GM12873 (cell line): ENCODE measurements around the gene NPIPB8.
"Not testable (repeated sequence)": the region's sequence is repeated elsewhere in the genome, so short reads cannot be mapped to it uniquely, and the experiment has no call there.

Experiments used
- TF ChIP-seq, protein P1 (sequence below): IDR thresholded peaks from 2 replicates; pipeline ENCODE4 v1.5.1; 2012; ENCODE audit warnings: low read depth, mild to moderate bottlenecking, moderate library complexity, low read length, control low read depth; ENCODE audit not compliant: insufficient read depth; ENCODE audit errors: missing control alignments

NPIPB8 gene

DNA sequence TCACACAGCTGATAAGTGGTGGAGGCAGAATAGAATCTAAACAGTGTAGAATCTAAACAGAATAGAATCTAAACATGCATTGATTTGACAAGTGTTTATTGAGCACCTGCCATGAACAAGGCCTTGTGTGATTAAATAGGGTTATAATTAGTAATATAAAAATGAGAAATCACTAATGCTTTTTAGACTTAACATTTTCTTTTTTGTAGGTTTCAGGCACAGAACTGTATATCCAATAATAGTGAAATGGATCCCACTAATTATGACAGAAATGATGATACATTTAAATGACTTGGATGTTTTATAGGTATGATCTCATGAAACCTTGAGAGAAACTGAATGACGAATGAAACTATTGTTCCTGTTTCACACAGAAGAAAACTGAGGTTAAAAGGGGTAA is at the start of gene NPIPB8:
TSS of gene NPIPB8 (plus strand) at position 301 of the 400 bp plus-strand sequence. CDS start 296 bp downstream, outside the sequence.
- TF ChIP-seq, protein P1, sequence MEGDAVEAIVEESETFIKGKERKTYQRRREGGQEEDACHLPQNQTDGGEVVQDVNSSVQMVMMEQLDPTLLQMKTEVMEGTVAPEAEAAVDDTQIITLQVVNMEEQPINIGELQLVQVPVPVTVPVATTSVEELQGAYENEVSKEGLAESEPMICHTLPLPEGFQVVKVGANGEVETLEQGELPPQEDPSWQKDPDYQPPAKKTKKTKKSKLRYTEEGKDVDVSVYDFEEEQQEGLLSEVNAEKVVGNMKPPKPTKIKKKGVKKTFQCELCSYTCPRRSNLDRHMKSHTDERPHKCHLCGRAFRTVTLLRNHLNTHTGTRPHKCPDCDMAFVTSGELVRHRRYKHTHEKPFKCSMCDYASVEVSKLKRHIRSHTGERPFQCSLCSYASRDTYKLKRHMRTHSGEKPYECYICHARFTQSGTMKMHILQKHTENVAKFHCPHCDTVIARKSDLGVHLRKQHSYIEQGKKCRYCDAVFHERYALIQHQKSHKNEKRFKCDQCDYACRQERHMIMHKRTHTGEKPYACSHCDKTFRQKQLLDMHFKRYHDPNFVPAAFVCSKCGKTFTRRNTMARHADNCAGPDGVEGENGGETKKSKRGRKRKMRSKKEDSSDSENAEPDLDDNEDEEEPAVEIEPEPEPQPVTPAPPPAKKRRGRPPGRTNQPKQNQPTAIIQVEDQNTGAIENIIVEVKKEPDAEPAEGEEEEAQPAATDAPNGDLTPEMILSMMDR = not testable (repeated sequence)

DNA sequence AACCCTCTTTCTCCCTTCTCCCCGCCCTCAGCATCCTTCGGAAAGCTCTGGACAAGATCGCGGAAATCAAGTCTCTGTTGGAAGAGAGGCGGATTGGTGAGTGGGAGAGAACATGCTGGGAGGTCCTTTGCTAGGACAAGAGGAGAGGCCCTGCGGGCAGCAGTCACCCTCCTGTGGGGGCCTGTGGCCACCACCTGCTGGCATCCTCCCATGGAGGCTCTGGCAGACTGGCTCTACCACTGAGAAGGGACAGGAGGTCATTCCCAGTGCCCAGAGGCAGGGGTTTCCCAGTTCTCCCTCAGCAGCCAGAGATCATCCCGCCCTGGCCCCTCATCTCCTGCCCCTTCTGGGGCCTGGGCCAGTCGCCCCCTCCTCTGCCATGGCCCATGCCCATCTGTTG is 48.8 kb upstream of the NPIPB8 start:
- TF ChIP-seq, protein P1 = no peak

DNA sequence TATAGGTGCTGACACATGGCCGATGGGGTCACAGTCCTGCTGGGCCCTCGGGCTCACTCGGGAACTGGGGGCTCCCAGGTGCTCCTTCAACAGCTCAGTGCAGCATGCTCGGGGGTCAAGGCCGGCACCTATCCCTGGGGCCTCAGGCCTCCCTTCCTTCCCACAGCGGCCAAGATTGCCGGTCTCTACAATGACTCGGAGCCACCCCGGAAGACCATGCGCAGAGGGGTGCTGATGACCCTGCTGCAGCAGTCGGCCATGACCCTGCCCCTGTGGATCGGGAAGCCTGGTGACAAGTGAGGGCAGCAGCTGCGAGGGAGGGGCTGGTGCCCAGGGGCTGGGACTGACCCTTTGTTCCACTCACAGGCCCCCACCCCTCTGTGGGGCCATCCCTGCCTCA is 47.9 kb upstream of the NPIPB8 start:
- TF ChIP-seq, protein P1 = no peak

DNA sequence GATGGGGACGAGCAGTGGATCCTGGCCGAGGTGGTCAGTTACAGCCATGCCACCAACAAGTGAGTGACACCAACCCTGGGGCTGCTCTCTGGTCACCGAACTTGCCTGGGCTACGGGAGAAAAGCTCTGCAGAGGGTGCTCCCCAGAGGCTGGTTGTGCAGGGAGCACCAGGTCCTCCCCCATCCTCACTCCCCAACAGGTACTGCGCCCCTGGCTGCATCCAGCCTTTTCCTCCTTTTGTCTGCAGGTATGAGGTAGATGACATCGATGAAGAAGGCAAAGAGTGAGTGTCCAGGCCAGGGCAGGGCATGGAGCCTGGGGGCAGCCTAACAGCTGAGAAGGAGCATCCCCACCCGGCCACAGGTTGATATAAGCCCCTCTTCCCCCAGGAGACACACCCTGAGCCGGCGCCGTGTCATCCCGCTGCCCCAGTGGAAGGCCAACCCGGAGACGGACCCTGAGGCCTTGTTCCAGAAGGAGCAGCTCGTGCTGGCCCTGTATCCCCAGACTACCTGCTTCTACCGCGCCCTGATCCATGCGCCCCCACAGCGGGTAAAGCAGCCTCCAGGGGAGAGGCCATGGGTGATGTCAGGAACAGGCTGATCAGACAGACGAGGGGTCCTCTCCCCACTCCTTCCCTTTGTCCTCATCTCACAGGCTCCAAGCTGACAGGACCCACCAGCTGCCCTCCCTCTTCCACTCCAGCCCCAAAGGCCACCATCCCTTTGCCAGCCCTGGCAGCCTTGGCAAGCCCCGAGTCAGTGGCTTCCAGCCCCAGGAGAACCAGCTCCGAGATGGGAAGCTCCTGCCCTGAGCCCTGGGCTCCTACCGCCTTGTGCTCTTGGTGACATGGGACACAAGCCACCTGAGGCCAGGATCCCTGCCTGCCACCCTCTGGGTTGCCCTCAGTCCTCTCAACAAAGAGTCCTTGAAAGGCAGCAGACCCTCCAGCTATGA is 47.2 kb upstream of the NPIPB8 start:
- TF ChIP-seq, protein P1 = no peak

DNA sequence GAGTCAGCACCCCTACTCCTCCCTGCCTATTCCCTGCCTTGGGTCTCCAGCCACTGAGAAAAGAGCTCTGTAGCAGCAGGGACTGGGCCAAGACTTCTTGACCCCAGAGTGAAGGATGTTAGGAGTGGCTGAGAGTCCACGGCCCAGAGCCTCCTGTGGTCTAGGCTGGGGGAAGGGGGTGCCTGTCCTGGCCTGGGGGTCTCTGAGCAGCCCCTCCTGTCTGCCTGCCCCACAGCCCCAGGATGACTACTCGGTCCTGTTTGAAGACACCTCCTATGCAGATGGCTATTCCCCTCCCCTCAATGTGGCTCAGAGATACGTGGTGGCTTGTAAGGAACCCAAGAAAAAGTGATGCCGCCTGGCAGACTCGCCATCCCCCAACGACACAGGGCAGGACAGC is 46.5 kb upstream of the NPIPB8 start:
- TF ChIP-seq, protein P1 = no peak

DNA sequence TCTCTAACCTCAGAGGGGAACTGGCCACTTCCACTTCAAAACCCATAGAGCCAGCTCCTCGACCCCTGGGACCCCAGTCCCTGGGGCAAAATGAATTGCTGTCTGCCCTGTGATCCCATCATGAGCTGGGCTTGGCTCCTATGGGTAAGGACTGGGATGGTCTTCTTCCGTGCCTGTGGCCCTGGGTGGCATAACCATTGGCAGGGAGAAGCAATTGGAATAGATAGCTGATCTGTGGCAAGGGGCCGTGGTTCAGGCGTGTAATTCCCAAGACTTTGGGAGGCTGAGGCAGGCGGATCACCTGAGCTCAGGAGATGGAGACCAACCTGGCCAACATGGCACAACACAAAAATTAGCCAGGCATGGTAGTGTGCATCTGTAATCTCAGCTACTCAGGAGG is 45.4 kb upstream of the NPIPB8 start:
- TF ChIP-seq, protein P1 = no peak

DNA sequence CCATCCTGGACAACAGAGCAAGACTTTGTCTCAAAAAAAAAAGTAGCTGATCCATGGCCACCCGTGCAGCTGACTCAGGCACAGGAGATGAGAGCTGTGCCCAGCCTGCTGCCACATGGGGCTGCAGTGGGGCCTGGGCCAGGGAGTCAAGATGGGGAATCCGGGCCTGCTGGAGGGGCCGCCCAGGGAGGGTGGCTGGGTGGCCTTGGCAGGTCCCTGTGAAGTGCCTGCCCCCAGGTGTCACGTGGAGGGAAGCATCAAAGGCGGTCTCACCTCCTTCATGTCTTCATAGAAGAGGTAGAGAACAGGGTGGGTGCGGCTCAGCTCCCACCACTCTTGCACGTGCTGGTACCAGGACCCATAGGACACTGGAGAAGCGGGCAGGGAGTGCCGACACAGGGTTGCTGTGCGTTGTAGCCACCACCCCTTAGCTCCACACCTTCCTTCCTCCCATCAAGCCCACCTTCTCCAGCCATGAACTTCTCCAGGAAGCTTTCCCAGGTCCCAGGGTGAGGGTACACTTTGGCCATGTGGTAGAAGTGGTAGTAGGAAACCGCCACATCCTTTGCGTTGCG is 44.8 kb upstream of the NPIPB8 start:
- TF ChIP-seq, protein P1 = no peak
